K562 (cell line): ENCODE data around the gene P4HTM. TPM values are rescaled to one million over a fixed set of nuclear protein-coding genes. Genes with fewer than 3 reads are reported as not detected.
A peak's percentile ranks its signal among the peaks of the same experiment; 100 is the strongest.

Experiments
- ATF3 ChIP-seq, 2 experiments: fragments of 450-650 bp in 1 of 2; sonication (generic) in 1 of 2; formaldehyde crosslinking in 1 of 2; IDR thresholded peaks in 1 of 2; conservative IDR thresholded peaks in 1 of 2; 2 replicates each; pipeline versions ENCODE4 v1.6.1 to v1.8.1; 2016 to 2023; ENCODE audit warnings: mild to moderate bottlenecking in 2 of 2, moderate library complexity in 2 of 2, inconsistent platforms in 1 of 2, missing genetic modification reagents in 1 of 2
- BCOR ChIP-seq: fragments of 450-650 bp; IDR thresholded peaks from 2 replicates; pipeline ENCODE4 v1.6.1; 2016
- BRF1 ChIP-seq: IDR thresholded peaks from 3 replicates; pipeline ENCODE4 v1.6.1; 2011; ENCODE audit warnings: borderline replicate concordance, mild to moderate bottlenecking; ENCODE audit not compliant: insufficient read length; ENCODE audit errors: extremely low read depth
- CGGBP1 ChIP-seq: fragments of 250-450 bp; sonication (Bioruptor Pico); IDR thresholded peaks from 2 replicates; pipeline ENCODE4 v1.9.0; 2021; ENCODE audit warnings: mild to moderate bottlenecking
- E2F6 ChIP-seq, 2 experiments: IDR thresholded peaks; 2 replicates each; pipeline ENCODE4 v1.6.1; 2011; ENCODE audit warnings: borderline replicate concordance in 1 of 2, control low read depth in 1 of 2, low read depth in 1 of 2, low read length in 1 of 2, mild to moderate bottlenecking in 1 of 2, mixed read lengths in 1 of 2, moderate library complexity in 1 of 2; ENCODE audit not compliant: insufficient read depth in 1 of 2, insufficient read length in 1 of 2, poor library complexity in 1 of 2, severe bottlenecking in 1 of 2; ENCODE audit errors: extremely low read depth in 1 of 2
- HDAC1 ChIP-seq, 2 experiments: fragments of 450-650 bp; IDR thresholded peaks; 2 replicates each; pipeline ENCODE4 v1.6.1; 2016 to 2017; ENCODE audit warnings: inconsistent platforms in 1 of 2, mild to moderate bottlenecking in 1 of 2, moderate library complexity in 1 of 2
- HDAC2 ChIP-seq: fragments of 450-650 bp; IDR thresholded peaks from 2 replicates; pipeline ENCODE4 v1.6.1; 2016; ENCODE audit warnings: mild to moderate bottlenecking
- L3MBTL2 ChIP-seq: fragments of 450-650 bp; IDR thresholded peaks from 2 replicates; pipeline ENCODE4 v1.6.1; 2016; ENCODE audit warnings: mild to moderate bottlenecking, moderate library complexity
- LCOR ChIP-seq: sonication (generic); formaldehyde crosslinking; IDR thresholded peaks from 2 replicates; pipeline ENCODE4 v1.8.0; 2022; ENCODE audit warnings: mild to moderate bottlenecking, missing genetic modification reagents
- MBD2 ChIP-seq: sonication (generic); IDR thresholded peaks from 2 replicates; pipeline ENCODE4 v1.6.1; 2016; ENCODE audit warnings: low read depth, borderline replicate concordance
- MTA3 ChIP-seq: fragments of 450-650 bp; formaldehyde crosslinking; IDR thresholded peaks from 2 replicates; pipeline ENCODE4 v1.6.1; 2017; ENCODE audit warnings: mild to moderate bottlenecking, borderline replicate concordance
- NRF1 ChIP-seq, 2 experiments: fragments of 450-650 bp; IDR thresholded peaks in 1 of 2; conservative IDR thresholded peaks in 1 of 2; 2 replicates each; pipeline ENCODE4 v1.6.1; 2014; ENCODE audit warnings: mild to moderate bottlenecking in 2 of 2
- PHF21A ChIP-seq: fragments of 450-650 bp; IDR thresholded peaks from 2 replicates; pipeline ENCODE4 v1.6.1; 2017; ENCODE audit warnings: low read depth, borderline replicate concordance
- PHF8 ChIP-seq: fragments of 200-600 bp; sonication (generic); IDR thresholded peaks from 2 replicates; pipeline ENCODE4 v1.6.1; 2012; ENCODE audit warnings: mixed run types, mild to moderate bottlenecking, inconsistent platforms, low read length, moderate library complexity, borderline replicate concordance
- POLR2A ChIP-seq: fragments of 450-650 bp; conservative IDR thresholded peaks from 2 replicates; pipeline ENCODE4 v1.6.1; 2016
- POLR2AphosphoS5 ChIP-seq: IDR thresholded peaks from 2 replicates; pipeline ENCODE4 v1.6.1; 2011; ENCODE audit warnings: mild to moderate bottlenecking, low read depth, low read length, moderate library complexity; ENCODE audit not compliant: control insufficient read depth, insufficient read depth
- RB1 ChIP-seq: fragments of 450-650 bp; IDR thresholded peaks from 2 replicates; pipeline ENCODE4 v1.6.1; 2017; ENCODE audit warnings: low read depth, mild to moderate bottlenecking
- SMARCC2 ChIP-seq: fragments of 450-650 bp; IDR thresholded peaks from 2 replicates; pipeline ENCODE4 v1.6.1; 2017; ENCODE audit warnings: antibody characterized with exemption, moderate library complexity, mild to moderate bottlenecking, low read depth
- SRSF9 ChIP-seq: fragments of 200-400 bp; formaldehyde crosslinking; IDR thresholded peaks from 2 replicates; pipeline ENCODE4 v1.6.1; 2017; ENCODE audit warnings: low read depth, low read length, borderline replicate concordance
- SUPT5H ChIP-seq: fragments of 450-650 bp; IDR thresholded peaks from 2 replicates; pipeline ENCODE4 v1.6.1; 2016
- TAF7 ChIP-seq: fragments of 450-650 bp; IDR thresholded peaks from 2 replicates; pipeline ENCODE4 v1.6.1; 2016; ENCODE audit warnings: missing genetic modification characterization, missing compliant biosample characterization
- ZFP30 ChIP-seq: fragments of 250-450 bp; sonication (Bioruptor Pico); IDR thresholded peaks from 2 replicates; pipeline ENCODE4 v1.8.0; 2022; ENCODE audit warnings: moderate library complexity, mild to moderate bottlenecking, inconsistent platforms, borderline replicate concordance
- ZFX ChIP-seq: sonication (generic); formaldehyde crosslinking; IDR thresholded peaks from 2 replicates; pipeline ENCODE4 v1.8.0; 2022; ENCODE audit warnings: mild to moderate bottlenecking, missing genetic modification reagents, moderate library complexity
- ZNF280B ChIP-seq: fragments of 250-450 bp; sonication (Bioruptor Pico); IDR thresholded peaks from 2 replicates; pipeline ENCODE4 v1.5.1; 2021; ENCODE audit warnings: mild to moderate bottlenecking
- ZNF316 ChIP-seq: fragments of 450-650 bp; IDR thresholded peaks from 2 replicates; pipeline ENCODE4 v1.6.1; 2016
- ZSCAN29 ChIP-seq: fragments of 450-650 bp; IDR thresholded peaks from 2 replicates; pipeline ENCODE4 v1.6.1; 2017
- polyA plus RNA-seq, 8 experiments: library from polyadenylated mRNA; depleted of rRNA in 4 of 8; stranded (reverse) in 5 of 8; unstranded in 3 of 8; fragments of >200 nt; fragmentation: Nextera tagmentation in 2 of 8; fragmentation: Illumina TruSeq in 1 of 8; extraction: Ambion mirVana in 2 of 8; extraction: Trizol in 1 of 8; gene quantifications; 2 replicates each; pipeline versions ENCODE4 v1.2.1 to v1.2.3, GENCODE V29; 2011 to 2014; ENCODE audit warnings: inconsistent platforms in 1 of 8, missing spikeins in 1 of 8
- total RNA-seq, 7 experiments: library from RNA; depleted of rRNA in 6 of 7; stranded (reverse); fragments of >200 nt in 6 of 7; fragmentation: Illumina TruSeq in 2 of 7; extraction: Trizol in 2 of 7; gene quantifications; 2 replicates each; pipeline versions ENCODE4 v1.2.1 to v1.2.3, GENCODE V29; 2011 to 2021; ENCODE audit warnings: low replicate concordance in 1 of 7

The P4HTM gene
- total and polyA plus RNA-seq, 9 of the 15 experiments (the other 6 are each of a cell fraction or from before 2014, with no cell fraction given), result 0.09 to 0.66 (median 0.25) TPM; not detected in 2

- TF ChIP-seq ATF3 (IDR thresholded peaks at IDR 0.05) (no peak), ATF3 (CRISPR knock-in tag; conservative IDR thresholded peaks at IDR 0.05) (peak; percentile 73; the same call in 1 of the 2 replicates), ZSCAN29 (peak; percentile 43; the same call in 1 of the 2 replicates), POLR2A (peak; percentile 54; the same call in 1 of the 2 replicates), POLR2AphosphoS5 (peak; percentile 43; the same call in 1 of the 2 replicates), BRF1 (no peak), NRF1 (conservative IDR thresholded peaks at IDR 0.05 in 1 of 2, IDR thresholded peaks at IDR 0.05 in 1 of 2) (peak in 1 of 2 experiments; percentile 70; a peak in 2 of 4 replicates), PHF21A (no peak), L3MBTL2 (peak; percentile 58; the same call in 1 of the 2 replicates), LCOR (CRISPR knock-in tag) (no peak), SRSF9 (no peak), ZFX (CRISPR knock-in tag) (0 out of 2 replicates have a peak, but pooled peaks have one; percentile 33), TAF7 (tag) (no peak), ZFP30 (CRISPR knock-in tag) (no peak), HDAC2 (peak; percentile 59; the same call in 1 of the 2 replicates), RB1 (no peak), ZNF316 (no peak), HDAC1 (IDR thresholded peaks at IDR 0.05) (peak in 1 of 2 experiments; percentile 56; a peak in 1 of 4 replicates), MBD2 (0 out of 2 replicates have a peak, but pooled peaks have one; percentile 45), CGGBP1 (CRISPR knock-in tag) (no peak), BCOR (0 out of 2 replicates have a peak, but pooled peaks have one; percentile 27), SUPT5H (peak; percentile 56; the same call in 1 of the 2 replicates), SMARCC2 (0 out of 2 replicates have a peak, but pooled peaks have one; percentile 77), MTA3 (peak; percentile 67; the same call in 1 of the 2 replicates), E2F6 (IDR thresholded peaks at IDR 0.05; ENCODE audit: borderline replicate concordance in 1 of 2, extremely low read depth in 1 of 2, insufficient read depth in 1 of 2, insufficient read length in 1 of 2, low read depth in 1 of 2, low read length in 1 of 2, poor library complexity in 1 of 2, severe bottlenecking in 1 of 2) (peak; percentile 43 to 48), ZNF280B (CRISPR knock-in tag) (no peak), PHF8 (peak; percentile 49; the same call in 1 of the 2 replicates)
Observed at GRCh38 chr3:48989126-48989795, 780 bp upstream of the P4HTM start (continued).
